CD14-positive monocyte (primary cell): Measurements from ENCODE around the gene KANSL3. TPM values are rescaled to one million over a fixed set of nuclear protein-coding genes. Genes with fewer than 3 reads are reported as not detected.
"Not testable (repeated sequence)": the region's sequence is repeated elsewhere in the genome, so short reads cannot be mapped to it uniquely, and the experiment has no call there.

Experiments
- DNase-seq, 3 donors: peaks; one replicate each; pipeline ENCODE4 v3.0.0-alpha.2; 2011 to 2022
- H2AFZ ChIP-seq: 2 replicates; pipeline ENCODE4 v1.6.0; 2012; ENCODE audit warnings: mild to moderate bottlenecking, low read depth, low read length, inconsistent platforms; ENCODE audit not compliant: insufficient read depth, poor library complexity, severe bottlenecking
- H3K27ac ChIP-seq, 2 donors: 1 replicate in 1 of 2; 2 replicates in 1 of 2; pipeline ENCODE4 v1.5.1; 2012 to 2013; ENCODE audit warnings: low read length in 2 of 2, control low read depth in 1 of 2, inconsistent platforms in 1 of 2, low read depth in 1 of 2, mild to moderate bottlenecking in 1 of 2
- H3K27me3 ChIP-seq, 2 donors: one replicate each; pipeline versions ENCODE4 v1.6.0 to v1.6.1; 2011 to 2013; ENCODE audit warnings: low read length in 2 of 2; ENCODE audit not compliant: control insufficient read depth in 2 of 2, insufficient read depth in 2 of 2
- H3K36me3 ChIP-seq, 2 donors: replicated peaks in 1 of 2; 1 replicate in 1 of 2; 2 replicates in 1 of 2; pipeline versions ENCODE4 v1.5.1 to v1.6.1; 2012 to 2013; ENCODE audit warnings: low read length in 2 of 2, control low read depth in 1 of 2, inconsistent platforms in 1 of 2, mild to moderate bottlenecking in 1 of 2; ENCODE audit not compliant: insufficient read depth in 2 of 2, control insufficient read depth in 1 of 2
- H3K4me1 ChIP-seq, 2 donors: 1 replicate in 1 of 2; 2 replicates in 1 of 2; pipeline versions ENCODE4 v1.5.1 to v1.6.1; 2012 to 2013; ENCODE audit warnings: low read length in 2 of 2, control low read depth in 1 of 2, inconsistent platforms in 1 of 2, mild to moderate bottlenecking in 1 of 2, moderate library complexity in 1 of 2; ENCODE audit not compliant: insufficient read depth in 2 of 2, control insufficient read depth in 1 of 2
- H3K4me2 ChIP-seq: replicated peaks from 2 replicates; pipeline ENCODE3; 2012; ENCODE audit warnings: low read length, moderate library complexity, mild to moderate bottlenecking; ENCODE audit not compliant: poor library complexity, severe bottlenecking; ENCODE audit errors: extremely low read depth
- H3K4me3 ChIP-seq, 3 experiments: fragments of 200-600 bp in 1 of 3; sonication (generic) in 1 of 3; replicated peaks in 1 of 3; 1 replicate in 2 of 3; 2 replicates in 1 of 3; pipeline ENCODE4 v1.5.1; 2011 to 2013; ENCODE audit warnings: low read length in 3 of 3, mild to moderate bottlenecking in 3 of 3, control low read depth in 2 of 3, low read depth in 2 of 3, inconsistent platforms in 1 of 3, moderate library complexity in 1 of 3
- H3K79me2 ChIP-seq: 2 replicates; pipeline ENCODE4 v1.6.0; 2012; ENCODE audit warnings: mild to moderate bottlenecking, control low read depth, inconsistent platforms, low read length, moderate library complexity; ENCODE audit not compliant: insufficient read depth
- H3K9ac ChIP-seq: 2 replicates; pipeline ENCODE4 v1.6.0; 2017; ENCODE audit warnings: low read length, mild to moderate bottlenecking; ENCODE audit not compliant: insufficient read depth, poor library complexity, severe bottlenecking
- H3K9me3 ChIP-seq, 2 donors: replicated peaks in 1 of 2; 1 replicate in 1 of 2; 2 replicates in 1 of 2; pipeline versions ENCODE4 v1.5.1 to v1.6.1; 2012 to 2013; ENCODE audit warnings: low read length in 2 of 2, control low read depth in 1 of 2; ENCODE audit not compliant: control insufficient read depth in 1 of 2, insufficient read depth in 1 of 2
- H4K20me1 ChIP-seq: 2 replicates; pipeline ENCODE4 v1.6.0; 2012; ENCODE audit warnings: mild to moderate bottlenecking, low read length, control low read depth, moderate library complexity; ENCODE audit not compliant: insufficient read depth
- H3K27ac Mint-ChIP-seq, 7 donors: one replicate each; pipeline ENCODE4 v1.8.0; 2020; ENCODE audit warnings: mild to moderate bottlenecking in 7 of 7, mixed read lengths in 7 of 7, moderate library complexity in 6 of 7, inconsistent platforms in 2 of 7
- H3K27me3 Mint-ChIP-seq, 3 donors: one replicate each; pipeline ENCODE4 v1.8.0; 2021 to 2022; ENCODE audit warnings: low read depth in 3 of 3, mild to moderate bottlenecking in 3 of 3, mixed read lengths in 3 of 3, moderate library complexity in 3 of 3, inconsistent platforms in 1 of 3
- H3K36me3 Mint-ChIP-seq, 2 donors: one replicate each; pipeline ENCODE4 v1.8.0; 2020; ENCODE audit warnings: mixed read lengths in 2 of 2, inconsistent platforms in 1 of 2, mild to moderate bottlenecking in 1 of 2
- H3K4me1 Mint-ChIP-seq: one replicate; pipeline ENCODE4 v1.8.0; 2020; ENCODE audit warnings: mild to moderate bottlenecking, mixed read lengths
- H3K4me3 Mint-ChIP-seq, 2 donors: one replicate each; pipeline ENCODE4 v1.8.0; 2020; ENCODE audit warnings: mild to moderate bottlenecking in 2 of 2, mixed read lengths in 2 of 2, moderate library complexity in 1 of 2
- H3K9me3 Mint-ChIP-seq, 7 donors: one replicate each; pipeline ENCODE4 v1.8.0; 2020 to 2022; ENCODE audit warnings: mixed read lengths in 7 of 7, mild to moderate bottlenecking in 6 of 7, moderate library complexity in 6 of 7, inconsistent platforms in 2 of 7
- CTCF ChIP-seq: fragments of 200-600 bp; IDR thresholded peaks from one replicate; pipeline ENCODE4 v1.8.0; 2022; ENCODE audit warnings: antibody characterized with exemption, mild to moderate bottlenecking
- WGBS: methylation state at CpG from one replicate; pipeline ENCODE4 v1.1.5; 2013; ENCODE audit warnings: missing lambda C conversion rate; ENCODE audit not compliant: insufficient coverage; 5-methylcytosine and 5-hydroxymethylcytosine counted together
- intact Hi-C, 2 donors: fragments of 100-400 bp; cut with micrococcal nuclease; formaldehyde crosslinking; loops; one replicate each; pipeline versions ENCODE4 v1.15.0 to v1.15.1; 2023
- polyA plus RNA-seq, 3 donors: library from polyadenylated mRNA; depleted of rRNA in 1 of 3; unstranded in 2 of 3; stranded (reverse) in 1 of 3; fragments of 300-500 nt in 2 of 3; fragments of >200 nt in 1 of 3; fragmentation: Illumina TruSeq in 2 of 3; gene quantifications; 1 replicate in 2 of 3; 2 replicates in 1 of 3; pipeline ENCODE4 v1.2.3, GENCODE V29; 2012 to 2021

The KANSL3 gene
- polyA plus RNA-seq, 3 donors: 2.5 to 25.3 (median 7.2) TPM

- Mint-ChIP-seq H3K36me3 (peaks cover 20 to 33% of the 10 kb centered on the region in 2 donors), H3K4me3 (peak overlapping the region in 1 of 2 donors; percentile 4), H3K27me3 (peaks cover 2 to 13% (median 3%) of the 10 kb centered on the region in 3 donors), H3K9me3 (peaks cover 0 to 7% (median 0%) of the 10 kb centered on the region in 7 donors), H3K27ac (peak overlapping the region in 5 of 7 donors; percentile 18 to 65 (median 23)), H3K4me1 (peaks cover 15% of the 10 kb centered on the region)
- Histone ChIP-seq H3K9ac (no peak overlapping the region), H3K4me1 (peaks cover 3 to 9% of the 10 kb centered on the region in 2 donors), H3K27ac (no peak overlapping the region), H3K79me2 (no peaks in the 10 kb centered on the region), H2AFZ (no peak overlapping the region), H4K20me1 (peaks cover 34% of the 10 kb centered on the region), H3K36me3 (peaks cover 30 to 37% of the 10 kb centered on the region in 2 donors), H3K27me3 (no peaks in the 10 kb centered on the region), H3K9me3 (no peaks in the 10 kb centered on the region), H3K4me3 (no peak overlapping the region), H3K4me2 (peak overlapping the region; percentile 8)
- TF ChIP-seq CTCF: peak; percentile 99
- intact Hi-C loops: no loop called here
- 33% methylated on average over 33 of the region's 35 CpGs for WGBS
- peak; percentile 67 to 78 (median 70) for DNase-seq
These were observed 83.6 kb downstream of the KANSL3 start for GRCh38 chr2:96554293-96555145.

- H3K9ac ChIP-seq, H3K27ac ChIP-seq, H3K27me3 ChIP-seq, H3K4me3 ChIP-seq, H3K9me3 Mint-ChIP-seq, H3K4me1 ChIP-seq, H3K9me3 ChIP-seq, DNase-seq, H3K79me2 ChIP-seq, H2AFZ ChIP-seq, intact Hi-C loops, H3K4me3 Mint-ChIP-seq: not testable (repeated sequence)
- WGBS: 21% methylated on average over 7 of the region's 9 CpGs
- H3K36me3 Mint-ChIP-seq: peaks cover 20 to 36% of the 10 kb centered on the region in 2 donors
- peaks cover 36 to 43% of the 10 kb centered on the region in 2 donors for H3K36me3 ChIP-seq
- peak overlapping the region; percentile 8 for H3K4me2 ChIP-seq
- peaks cover 40% of the 10 kb centered on the region for H4K20me1 ChIP-seq
- peaks cover 15% of the 10 kb centered on the region for H3K4me1 Mint-ChIP-seq
- peaks cover 2 to 13% (median 3%) of the 10 kb centered on the region in 3 donors for H3K27me3 Mint-ChIP-seq
- peak overlapping the region in 3 of 7 donors; percentile 18 to 46 (median 22) for H3K27ac Mint-ChIP-seq
These were observed 84.2 kb downstream of the KANSL3 start for GRCh38 chr2:96553957-96554292.
